RWPE2 (cell line): Measurements from ENCODE around the gene PAK1.
"Not testable (repeated sequence)": the region's sequence is repeated elsewhere in the genome, so short reads cannot be mapped to it uniquely, and the experiment has no call there.

Source experiments
- ATAC-seq: fragments of 200-7000 bp; cut with Tn5 transposase; 3 replicates; pipeline ENCODE4 v1.9.1; 2021; ENCODE audit warnings: low read depth
- DNase-seq: peaks from one replicate; pipeline ENCODE4 v3.0.0-alpha.2; 2020; ENCODE audit warnings: low spot score
- H3K27ac ChIP-seq: fragments of 450-650 bp; 2 replicates; pipeline ENCODE4 v1.5.1; 2017; ENCODE audit warnings: mild to moderate bottlenecking; ENCODE audit not compliant: poor library complexity, severe bottlenecking
- H3K27me3 ChIP-seq: fragments of 250-450 bp; sonication (Bioruptor Pico); 2 replicates; pipeline ENCODE4 v1.5.1; 2021; ENCODE audit warnings: mild to moderate bottlenecking, moderate library complexity; ENCODE audit not compliant: insufficient read depth, poor library complexity, severe bottlenecking
- H3K36me3 ChIP-seq: fragments of 250-450 bp; sonication (Bioruptor Pico); 2 replicates; pipeline ENCODE4 v1.5.1; 2020; ENCODE audit warnings: low read depth, mild to moderate bottlenecking, moderate library complexity
- H3K4me1 ChIP-seq: fragments of 250-450 bp; sonication (Bioruptor Pico); 2 replicates; pipeline ENCODE4 v1.5.1; 2021; ENCODE audit warnings: mild to moderate bottlenecking, moderate library complexity; ENCODE audit not compliant: insufficient read depth, poor library complexity, severe bottlenecking
- H3K4me3 ChIP-seq: fragments of 250-450 bp; sonication (Bioruptor Pico); 2 replicates; pipeline ENCODE4 v1.5.1; 2021; ENCODE audit warnings: mild to moderate bottlenecking, moderate library complexity; ENCODE audit not compliant: severe bottlenecking
- H3K9me3 ChIP-seq: fragments of 250-450 bp; sonication (Bioruptor Pico); 2 replicates; pipeline ENCODE4 v1.5.1; 2021; ENCODE audit warnings: mild to moderate bottlenecking, moderate library complexity; ENCODE audit not compliant: severe bottlenecking
- CTCF ChIP-seq: fragments of 450-650 bp; IDR thresholded peaks from one replicate; pipeline ENCODE4 v1.5.1; 2017; ENCODE audit warnings: mild to moderate bottlenecking, moderate library complexity; ENCODE audit not compliant: poor library complexity, severe bottlenecking

Gene PAK1

DNA sequence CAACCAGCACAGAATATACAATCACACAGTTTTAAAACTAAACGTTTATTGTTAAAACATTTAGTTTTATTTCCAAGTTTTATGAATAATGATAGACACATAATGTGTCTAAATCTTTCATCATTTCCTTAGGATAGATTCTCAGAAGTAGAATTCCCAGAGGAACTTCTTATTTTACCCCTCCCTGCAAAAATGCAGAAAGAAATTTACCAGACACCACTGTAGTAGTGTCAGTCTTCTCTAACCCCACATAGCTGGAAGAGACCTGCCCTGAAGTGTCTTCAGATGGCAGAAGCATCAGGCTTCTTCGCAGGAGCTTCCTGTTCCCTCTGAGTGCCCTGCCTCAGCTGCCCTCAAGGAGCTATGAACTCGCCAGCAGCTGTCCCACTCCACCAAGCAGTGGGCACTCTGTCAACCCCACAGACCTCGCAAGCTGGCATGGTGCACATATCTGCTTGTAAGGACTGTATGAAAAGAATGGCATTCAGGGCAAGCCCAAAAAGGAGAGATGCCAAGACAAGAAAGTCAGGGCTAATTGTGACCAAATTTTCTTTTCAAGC lies 28.5 kb upstream of the PAK1 start:
- Histone ChIP-seq H3K27ac (no peak overlapping the region), H3K27me3 (no peaks in the 10 kb centered on the region), H3K4me3 (no peak overlapping the region), H3K36me3 (no peaks in the 10 kb centered on the region), H3K4me1 (peaks cover 21% of the 10 kb centered on the region), H3K9me3 (no peaks in the 10 kb centered on the region)
- ATAC-seq (no peak), DNase-seq (no peak)
- TF ChIP-seq CTCF, result no peak

DNA sequence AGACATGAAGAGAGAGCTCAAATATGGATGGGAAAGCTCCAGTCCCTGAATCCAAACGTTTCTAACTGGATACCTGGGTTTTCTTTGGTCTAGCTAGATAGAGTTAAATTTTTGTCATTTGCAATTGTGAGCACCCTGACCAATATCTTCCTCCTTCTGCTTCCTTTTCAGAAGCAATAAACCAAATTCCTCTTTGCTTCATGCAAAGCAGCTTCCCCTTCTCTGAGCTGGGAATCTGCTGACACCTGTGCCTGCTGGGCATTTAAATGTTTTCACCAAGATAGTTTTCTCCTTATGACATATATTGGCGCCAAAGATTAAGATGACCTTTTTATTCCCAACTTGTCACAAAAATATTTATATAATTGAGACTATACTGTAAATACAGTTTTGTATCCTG lies 27.9 kb upstream of the PAK1 start:
- no peak overlapping the region for H3K4me3 ChIP-seq
- H3K9me3 ChIP-seq, result no peaks in the 10 kb centered on the region
- no peak for TF ChIP-seq CTCF
- no peak for ATAC-seq
- no peak overlapping the region for H3K27ac ChIP-seq
- DNase-seq, result no peak
- H3K36me3 ChIP-seq, result no peaks in the 10 kb centered on the region
- no peaks in the 10 kb centered on the region for H3K27me3 ChIP-seq
- peaks cover 14% of the 10 kb centered on the region for H3K4me1 ChIP-seq

DNA sequence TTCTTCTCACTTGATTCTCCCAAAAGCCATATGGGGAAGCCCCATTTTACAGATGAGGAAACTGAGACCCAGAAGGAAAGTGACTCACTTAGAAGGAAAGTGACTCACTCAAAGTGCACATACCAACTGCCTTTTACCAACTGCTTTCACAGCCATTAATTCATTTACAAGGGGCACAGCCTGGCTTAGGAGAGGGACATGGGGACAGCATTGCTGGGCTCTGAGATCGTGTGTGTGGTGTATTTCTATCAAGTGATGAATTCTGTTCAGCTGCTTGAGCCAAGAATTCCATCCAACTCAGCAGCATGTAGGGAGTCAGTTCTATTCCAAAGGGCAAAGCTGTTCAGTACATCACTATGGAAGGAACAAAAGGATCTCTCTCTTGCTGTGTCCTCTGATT lies 23.5 kb upstream of the PAK1 start:
- no peak overlapping the region for H3K4me3 ChIP-seq
- ATAC-seq (no peak; the same call in 2 of the 3 replicates), DNase-seq (no peak)
- H3K9me3 ChIP-seq, result no peaks in the 10 kb centered on the region
- TF ChIP-seq CTCF, result no peak
- no peaks in the 10 kb centered on the region for H3K36me3 ChIP-seq
- no peaks in the 10 kb centered on the region for H3K27me3 ChIP-seq
- H3K27ac ChIP-seq, result no peak overlapping the region
- H3K4me1 ChIP-seq, result no peaks in the 10 kb centered on the region

DNA sequence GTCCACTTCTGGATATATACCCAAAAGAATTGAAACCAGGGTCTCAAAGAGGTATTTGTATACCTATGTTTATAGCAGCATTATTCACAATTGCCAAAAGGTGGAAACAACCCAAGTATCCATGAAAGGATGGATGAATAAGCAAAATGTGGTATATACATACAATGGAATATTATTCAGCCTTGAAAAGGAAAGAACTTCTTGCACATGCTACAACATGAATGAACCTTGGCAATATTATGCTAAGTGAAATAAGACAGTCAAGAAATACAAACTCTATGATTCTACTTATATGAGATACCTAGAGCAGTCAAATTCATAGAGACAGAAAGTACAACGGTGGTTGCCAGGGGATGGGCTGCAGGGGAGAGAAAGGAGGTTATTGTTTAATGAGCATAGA lies 21.6 kb upstream of the PAK1 start:
- Histone ChIP-seq H3K36me3 (no peaks in the 10 kb centered on the region), H3K9me3 (no peaks in the 10 kb centered on the region), H3K27ac (no peak overlapping the region), H3K4me1 (no peaks in the 10 kb centered on the region), H3K4me3 (no peak overlapping the region), H3K27me3 (no peaks in the 10 kb centered on the region)
- no peak for DNase-seq
- TF ChIP-seq CTCF, result no peak
- ATAC-seq, result no peak

DNA sequence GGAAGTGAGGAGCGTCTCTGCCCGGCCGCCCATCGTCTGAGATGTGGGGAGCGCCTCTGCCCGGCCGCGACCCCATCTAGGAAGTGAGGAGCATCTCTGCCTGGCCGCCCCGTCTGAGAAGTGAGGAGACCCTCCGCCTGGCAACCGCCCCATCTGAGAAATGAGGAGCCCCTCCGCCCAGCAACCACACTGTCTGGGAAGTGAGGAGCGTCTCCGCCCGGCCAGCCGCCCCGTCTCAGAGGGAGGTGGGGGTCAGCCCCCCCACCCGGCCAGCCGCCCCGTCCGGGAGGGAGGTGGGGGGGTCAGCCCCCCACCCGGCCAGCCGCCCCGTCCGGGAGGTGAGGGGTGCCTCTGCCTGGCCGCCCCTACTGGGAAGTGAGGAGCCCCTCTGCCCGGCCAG lies 16.1 kb upstream of the PAK1 start:
- H3K27me3 ChIP-seq, ATAC-seq: not testable (repeated sequence)

More for the DNA sequence above, 16.1 kb upstream of the PAK1 start:
- H3K9me3 ChIP-seq, H3K4me3 ChIP-seq, DNase-seq, H3K27ac ChIP-seq, H3K4me1 ChIP-seq, H3K36me3 ChIP-seq: not testable (repeated sequence)
